ENCODE measurements around the gene IRAK3. TPM values are rescaled to one million over a fixed set of nuclear protein-coding genes. Genes with fewer than 3 reads are reported as not detected.

IRAK3 gene
- polyA plus RNA-seq, 2 donors = 0.73 to 0.76 TPM

- 85 to 90% methylated on average over 1 of the region's 1 CpG for WGBS, 2 donors
- no peaks in the 10 kb centered on the region for H3K4me1 ChIP-seq (ENCODE audit: control insufficient read depth in 2 of 2, insufficient read depth in 2 of 2, low read length in 1 of 2)
Measured at GRCh38 chr12:66270613-66271012, 81.6 kb downstream of the IRAK3 start.

DNA sequence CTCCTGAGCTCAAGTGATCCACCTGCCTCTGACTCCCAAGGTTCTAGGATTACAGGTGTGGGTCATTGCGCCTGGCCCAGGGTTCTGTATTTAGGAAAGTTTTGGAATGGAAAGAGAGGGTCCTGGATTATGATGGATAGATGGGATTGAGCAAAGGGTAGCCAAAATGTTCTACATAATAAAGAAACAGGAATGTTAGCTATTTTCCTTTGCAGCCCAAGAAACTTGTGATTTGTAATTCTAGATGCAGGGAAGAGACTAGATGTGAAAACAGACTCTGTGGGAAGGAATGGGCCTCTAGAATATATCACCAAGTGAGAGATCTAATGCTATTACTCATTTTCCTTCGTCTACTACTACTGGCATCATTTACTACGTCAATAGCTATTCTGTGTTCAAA lies 83.6 kb downstream of the IRAK3 start:
- WGBS, 2 donors = 61% methylated on average over 3 of the region's 3 CpGs
- H3K36me3 ChIP-seq (ENCODE audit: control insufficient read depth in 2 of 2, insufficient read depth in 2 of 2, low read length in 1 of 2) = no peaks in the 10 kb centered on the region
- H3K27ac ChIP-seq (ENCODE audit: low read depth in 2 of 2, low read length in 1 of 2) = no peak overlapping the region
- H3K4me1 ChIP-seq (ENCODE audit: control insufficient read depth in 2 of 2, insufficient read depth in 2 of 2, low read length in 1 of 2) = no peaks in the 10 kb centered on the region
- H3K27me3 ChIP-seq (ENCODE audit: control insufficient read depth in 1 of 2, insufficient read depth in 2 of 2, low read length in 2 of 2) = no peaks in the 10 kb centered on the region
- no peaks in the 10 kb centered on the region for H3K9me3 ChIP-seq (ENCODE audit: control insufficient read depth in 2 of 2, insufficient read depth in 1 of 2, low read depth in 1 of 2, low read length in 1 of 2)
- no peak overlapping the region for H3K4me3 ChIP-seq (ENCODE audit: low read depth in 1 of 2, low read length in 2 of 2)

More at GRCh38 chr12:66270613-66271012, 81.6 kb downstream of the IRAK3 start:
- H3K36me3 ChIP-seq (ENCODE audit: control insufficient read depth in 2 of 2, insufficient read depth in 2 of 2, low read length in 1 of 2) = no peaks in the 10 kb centered on the region
- H3K4me3 ChIP-seq (ENCODE audit: low read depth in 1 of 2, low read length in 2 of 2) = no peak overlapping the region
- H3K27me3 ChIP-seq (ENCODE audit: control insufficient read depth in 1 of 2, insufficient read depth in 2 of 2, low read length in 2 of 2) = no peaks in the 10 kb centered on the region
- no peaks in the 10 kb centered on the region for H3K9me3 ChIP-seq (ENCODE audit: control insufficient read depth in 2 of 2, insufficient read depth in 1 of 2, low read depth in 1 of 2, low read length in 1 of 2)
- H3K27ac ChIP-seq (ENCODE audit: low read depth in 2 of 2, low read length in 1 of 2) = no peak overlapping the region

DNA sequence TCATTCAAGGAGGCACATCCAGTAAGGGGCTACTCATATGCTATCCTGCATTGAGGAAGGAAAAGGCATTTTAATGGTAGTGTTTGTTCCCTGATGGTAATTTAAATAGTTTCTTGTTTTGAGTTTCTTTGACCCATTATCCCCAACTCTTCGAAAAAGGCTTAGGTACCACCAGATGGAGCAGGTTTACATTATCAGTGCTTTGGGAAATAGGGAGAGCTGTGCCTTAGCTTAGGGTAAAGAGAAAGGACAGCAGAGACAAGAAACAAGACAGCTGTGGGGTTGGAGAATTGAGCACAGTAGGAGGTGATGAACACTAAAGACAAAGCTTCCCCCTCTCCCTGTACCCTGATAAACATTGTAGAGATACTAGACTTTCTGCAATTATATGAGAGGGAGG lies 84.1 kb downstream of the IRAK3 start:
- Histone ChIP-seq H3K4me3 (ENCODE audit: low read depth in 1 of 2, low read length in 2 of 2) (no peak overlapping the region), H3K27ac (ENCODE audit: low read depth in 2 of 2, low read length in 1 of 2) (no peak overlapping the region), H3K4me1 (ENCODE audit: control insufficient read depth in 2 of 2, insufficient read depth in 2 of 2, low read length in 1 of 2) (no peaks in the 10 kb centered on the region), H3K36me3 (ENCODE audit: control insufficient read depth in 2 of 2, insufficient read depth in 2 of 2, low read length in 1 of 2) (no peaks in the 10 kb centered on the region), H3K9me3 (ENCODE audit: control insufficient read depth in 2 of 2, insufficient read depth in 1 of 2, low read depth in 1 of 2, low read length in 1 of 2) (no peaks in the 10 kb centered on the region), H3K27me3 (ENCODE audit: control insufficient read depth in 1 of 2, insufficient read depth in 2 of 2, low read length in 2 of 2) (no peaks in the 10 kb centered on the region)
- WGBS, 2 donors = 79 to 85% methylated on average over 1 of the region's 1 CpG

DNA sequence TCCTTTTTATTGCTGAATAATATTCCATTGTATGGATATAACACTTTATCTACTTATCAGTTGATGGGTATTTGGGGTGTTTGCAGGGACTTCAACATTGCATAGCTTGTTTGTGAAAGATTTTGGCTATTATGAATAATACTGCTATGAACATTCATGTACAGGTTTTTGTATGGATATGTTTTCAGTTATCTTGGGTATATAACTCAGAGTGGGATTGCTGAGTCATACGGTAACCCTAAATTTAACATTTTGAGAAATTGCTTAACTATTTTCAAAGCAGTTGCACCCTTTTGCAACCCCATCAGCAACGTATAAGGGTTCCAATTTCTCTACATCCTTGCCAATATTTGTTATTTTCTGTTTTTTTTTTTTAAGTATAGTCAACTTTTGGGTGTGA lies 86.0 kb downstream of the IRAK3 start:
- 66 to 73% methylated on average over 2 of the region's 2 CpGs for WGBS, 2 donors
- Histone ChIP-seq H3K27ac (ENCODE audit: low read depth in 2 of 2, low read length in 1 of 2) (no peak overlapping the region), H3K4me3 (ENCODE audit: low read depth in 1 of 2, low read length in 2 of 2) (no peak overlapping the region), H3K4me1 (ENCODE audit: control insufficient read depth in 2 of 2, insufficient read depth in 2 of 2, low read length in 1 of 2) (no peaks in the 10 kb centered on the region), H3K9me3 (ENCODE audit: control insufficient read depth in 2 of 2, insufficient read depth in 1 of 2, low read depth in 1 of 2, low read length in 1 of 2) (no peaks in the 10 kb centered on the region), H3K27me3 (ENCODE audit: control insufficient read depth in 1 of 2, insufficient read depth in 2 of 2, low read length in 2 of 2) (no peaks in the 10 kb centered on the region), H3K36me3 (ENCODE audit: control insufficient read depth in 2 of 2, insufficient read depth in 2 of 2, low read length in 1 of 2) (no peaks in the 10 kb centered on the region)

- 42 to 43% methylated on average over 3 of the region's 3 CpGs for WGBS, 2 donors
- H3K4me3 ChIP-seq (ENCODE audit: low read depth in 1 of 2, low read length in 2 of 2) = no peak overlapping the region
- no peaks in the 10 kb centered on the region for H3K36me3 ChIP-seq (ENCODE audit: control insufficient read depth in 2 of 2, insufficient read depth in 2 of 2, low read length in 1 of 2)
- H3K9me3 ChIP-seq (ENCODE audit: control insufficient read depth in 2 of 2, insufficient read depth in 1 of 2, low read depth in 1 of 2, low read length in 1 of 2) = no peaks in the 10 kb centered on the region
- no peaks in the 10 kb centered on the region for H3K27me3 ChIP-seq (ENCODE audit: control insufficient read depth in 1 of 2, insufficient read depth in 2 of 2, low read length in 2 of 2)
- no peak overlapping the region for H3K27ac ChIP-seq (ENCODE audit: low read depth in 2 of 2, low read length in 1 of 2)
- H3K4me1 ChIP-seq (ENCODE audit: control insufficient read depth in 2 of 2, insufficient read depth in 2 of 2, low read length in 1 of 2) = no peaks in the 10 kb centered on the region
Measured at GRCh38 chr12:66279123-66279712, 90.2 kb downstream of the IRAK3 start.

DNA sequence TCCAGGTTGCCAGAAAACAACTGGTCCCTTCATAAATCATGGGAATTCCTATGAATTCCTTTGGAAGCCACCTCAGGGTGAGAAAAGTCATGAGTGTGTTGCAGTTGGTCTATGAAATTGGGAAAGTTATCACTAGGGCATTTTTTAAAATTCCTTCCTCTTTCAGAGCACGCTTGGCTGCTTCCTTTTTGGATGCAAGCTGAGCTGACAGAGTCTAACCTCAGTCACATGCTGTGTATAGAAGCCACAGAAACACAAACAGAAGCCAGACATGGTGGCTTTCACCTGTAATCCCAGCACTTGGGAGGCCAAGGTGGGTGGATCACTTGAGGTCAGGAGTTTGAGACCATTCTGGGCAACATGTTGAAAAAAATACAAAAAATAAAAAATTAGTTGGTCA lies 91.5 kb downstream of the IRAK3 start:
- H3K27ac ChIP-seq (ENCODE audit: low read depth in 2 of 2, low read length in 1 of 2) = no peak overlapping the region
- H3K27me3 ChIP-seq (ENCODE audit: control insufficient read depth in 1 of 2, insufficient read depth in 2 of 2, low read length in 2 of 2) = no peaks in the 10 kb centered on the region
- H3K9me3 ChIP-seq (ENCODE audit: control insufficient read depth in 2 of 2, insufficient read depth in 1 of 2, low read depth in 1 of 2, low read length in 1 of 2) = no peaks in the 10 kb centered on the region
- 81 to 83% methylated on average over 1 of the region's 1 CpG for WGBS, 2 donors
- no peak overlapping the region for H3K4me3 ChIP-seq (ENCODE audit: low read depth in 1 of 2, low read length in 2 of 2)
- no peaks in the 10 kb centered on the region for H3K36me3 ChIP-seq (ENCODE audit: control insufficient read depth in 2 of 2, insufficient read depth in 2 of 2, low read length in 1 of 2)
- no peaks in the 10 kb centered on the region for H3K4me1 ChIP-seq (ENCODE audit: control insufficient read depth in 2 of 2, insufficient read depth in 2 of 2, low read length in 1 of 2)

- H3K27ac ChIP-seq (ENCODE audit: low read depth in 2 of 2, low read length in 1 of 2) = no peak overlapping the region
- no peak overlapping the region for H3K4me3 ChIP-seq (ENCODE audit: low read depth in 1 of 2, low read length in 2 of 2)
- no peaks in the 10 kb centered on the region for H3K9me3 ChIP-seq (ENCODE audit: control insufficient read depth in 2 of 2, insufficient read depth in 1 of 2, low read depth in 1 of 2, low read length in 1 of 2)
- no peaks in the 10 kb centered on the region for H3K36me3 ChIP-seq (ENCODE audit: control insufficient read depth in 2 of 2, insufficient read depth in 2 of 2, low read length in 1 of 2)
- H3K4me1 ChIP-seq (ENCODE audit: control insufficient read depth in 2 of 2, insufficient read depth in 2 of 2, low read length in 1 of 2) = no peaks in the 10 kb centered on the region
- WGBS, 2 donors = 87 to 88% methylated on average over 3 of the region's 3 CpGs
- no peaks in the 10 kb centered on the region for H3K27me3 ChIP-seq (ENCODE audit: control insufficient read depth in 1 of 2, insufficient read depth in 2 of 2, low read length in 2 of 2)
Measured at GRCh38 chr12:66282244-66282643, 93.2 kb downstream of the IRAK3 start.

DNA sequence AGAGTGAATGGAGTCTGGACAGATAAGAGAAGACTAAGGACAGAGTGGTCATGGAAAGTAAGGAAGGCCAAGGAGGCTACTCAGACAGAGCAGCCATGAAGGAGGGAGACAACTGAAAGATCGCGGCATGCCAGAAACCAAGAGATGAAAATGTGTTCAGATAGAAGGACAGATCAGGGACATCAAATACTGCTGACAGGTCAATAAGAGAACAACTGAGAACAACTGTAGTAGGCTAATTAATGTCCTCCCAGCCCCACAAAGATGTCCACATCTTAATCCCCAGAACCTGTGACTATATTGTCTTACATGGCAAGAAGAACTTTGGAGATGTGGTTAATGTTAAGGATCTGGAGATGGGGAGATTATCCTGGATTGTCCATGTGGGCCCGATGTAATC lies 98.3 kb downstream of the IRAK3 start:
- Histone ChIP-seq H3K4me3 (ENCODE audit: low read depth in 1 of 2, low read length in 2 of 2) (no peak overlapping the region), H3K36me3 (ENCODE audit: control insufficient read depth in 2 of 2, insufficient read depth in 2 of 2, low read length in 1 of 2) (no peaks in the 10 kb centered on the region), H3K27me3 (ENCODE audit: control insufficient read depth in 1 of 2, insufficient read depth in 2 of 2, low read length in 2 of 2) (no peaks in the 10 kb centered on the region), H3K4me1 (ENCODE audit: control insufficient read depth in 2 of 2, insufficient read depth in 2 of 2, low read length in 1 of 2) (no peaks in the 10 kb centered on the region), H3K27ac (ENCODE audit: low read depth in 2 of 2, low read length in 1 of 2) (no peak overlapping the region), H3K9me3 (ENCODE audit: control insufficient read depth in 2 of 2, insufficient read depth in 1 of 2, low read depth in 1 of 2, low read length in 1 of 2) (no peaks in the 10 kb centered on the region)
- 96 to 99% methylated on average over 3 of the region's 3 CpGs for WGBS, 2 donors

- 83 to 86% methylated on average over 5 of the region's 5 CpGs for WGBS, 2 donors
- Histone ChIP-seq H3K4me3 (ENCODE audit: low read depth in 1 of 2, low read length in 2 of 2) (no peak overlapping the region), H3K4me1 (ENCODE audit: control insufficient read depth in 2 of 2, insufficient read depth in 2 of 2, low read length in 1 of 2) (no peaks in the 10 kb centered on the region), H3K27me3 (ENCODE audit: control insufficient read depth in 1 of 2, insufficient read depth in 2 of 2, low read length in 2 of 2) (no peaks in the 10 kb centered on the region), H3K27ac (ENCODE audit: low read depth in 2 of 2, low read length in 1 of 2) (no peak overlapping the region), H3K9me3 (ENCODE audit: control insufficient read depth in 2 of 2, insufficient read depth in 1 of 2, low read depth in 1 of 2, low read length in 1 of 2) (no peaks in the 10 kb centered on the region), H3K36me3 (ENCODE audit: control insufficient read depth in 2 of 2, insufficient read depth in 2 of 2, low read length in 1 of 2) (no peaks in the 10 kb centered on the region)
Measured at GRCh38 chr12:66288121-66288520, 99.1 kb downstream of the IRAK3 start.

DNA sequence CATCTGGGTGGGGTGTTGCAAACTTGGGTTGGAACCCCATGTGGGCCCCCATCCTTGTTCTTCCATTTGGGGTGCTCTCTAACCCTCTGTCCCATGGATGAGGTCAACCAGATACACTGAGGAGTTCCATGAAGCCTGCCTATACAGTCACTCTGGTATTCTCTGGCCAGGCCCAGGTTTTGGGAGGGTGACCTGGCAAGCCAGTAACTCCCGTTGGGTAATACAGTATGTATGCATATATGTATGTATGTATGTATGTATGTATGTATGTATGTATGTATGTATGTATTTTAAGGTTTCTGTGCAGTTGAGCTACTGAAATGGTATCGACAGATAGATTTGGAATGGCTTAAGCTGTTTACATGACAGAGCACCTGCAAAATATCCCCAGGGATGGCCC lies 100.5 kb downstream of the IRAK3 start:
- Histone ChIP-seq H3K4me1 (ENCODE audit: control insufficient read depth in 2 of 2, insufficient read depth in 2 of 2, low read length in 1 of 2) (no peaks in the 10 kb centered on the region), H3K27ac (ENCODE audit: low read depth in 2 of 2, low read length in 1 of 2) (no peak overlapping the region), H3K36me3 (ENCODE audit: control insufficient read depth in 2 of 2, insufficient read depth in 2 of 2, low read length in 1 of 2) (no peaks in the 10 kb centered on the region), H3K4me3 (ENCODE audit: low read depth in 1 of 2, low read length in 2 of 2) (no peak overlapping the region), H3K27me3 (ENCODE audit: control insufficient read depth in 1 of 2, insufficient read depth in 2 of 2, low read length in 2 of 2) (no peaks in the 10 kb centered on the region), H3K9me3 (ENCODE audit: control insufficient read depth in 2 of 2, insufficient read depth in 1 of 2, low read depth in 1 of 2, low read length in 1 of 2) (no peaks in the 10 kb centered on the region)
- 85 to 87% methylated on average over 2 of the region's 2 CpGs for WGBS, 2 donors
